Measurements from ENCODE around the gene C1orf105.

The C1orf105 gene

DNA sequence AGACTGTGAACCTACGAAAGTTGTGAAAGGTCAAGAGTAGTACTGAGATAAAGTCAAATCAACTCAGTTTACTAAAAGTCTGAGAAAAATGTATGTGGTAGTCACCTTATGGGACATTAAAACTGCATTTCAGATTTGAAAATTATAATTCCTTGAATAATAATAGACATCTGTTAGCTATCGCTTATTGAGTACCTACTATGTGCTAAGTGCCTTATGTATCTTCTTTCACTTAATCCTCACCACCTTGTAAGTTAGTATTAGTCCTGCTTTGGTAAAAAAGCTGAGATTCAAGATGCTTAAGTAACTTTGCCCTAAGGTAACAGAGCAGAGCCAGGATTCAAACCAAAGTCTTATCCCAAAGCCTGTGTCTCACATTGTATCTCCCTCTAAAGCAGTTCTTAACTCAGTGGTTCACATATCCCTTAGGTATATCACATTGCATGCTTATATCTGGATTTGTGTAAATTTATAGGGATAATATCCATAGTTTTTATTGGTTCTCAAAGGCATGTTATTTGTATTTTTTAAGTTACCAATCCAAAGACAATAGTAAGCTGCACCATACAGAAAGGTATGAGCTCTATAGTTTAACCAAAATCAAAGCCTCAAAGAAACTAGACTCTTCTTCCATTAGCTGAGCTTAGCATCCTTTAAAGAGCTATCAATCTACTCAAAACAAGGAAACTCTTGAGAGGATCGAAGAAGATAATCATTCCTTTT is 22.5 kb downstream of the C1orf105 start:
- TF ChIP-seq, protein P1, sequence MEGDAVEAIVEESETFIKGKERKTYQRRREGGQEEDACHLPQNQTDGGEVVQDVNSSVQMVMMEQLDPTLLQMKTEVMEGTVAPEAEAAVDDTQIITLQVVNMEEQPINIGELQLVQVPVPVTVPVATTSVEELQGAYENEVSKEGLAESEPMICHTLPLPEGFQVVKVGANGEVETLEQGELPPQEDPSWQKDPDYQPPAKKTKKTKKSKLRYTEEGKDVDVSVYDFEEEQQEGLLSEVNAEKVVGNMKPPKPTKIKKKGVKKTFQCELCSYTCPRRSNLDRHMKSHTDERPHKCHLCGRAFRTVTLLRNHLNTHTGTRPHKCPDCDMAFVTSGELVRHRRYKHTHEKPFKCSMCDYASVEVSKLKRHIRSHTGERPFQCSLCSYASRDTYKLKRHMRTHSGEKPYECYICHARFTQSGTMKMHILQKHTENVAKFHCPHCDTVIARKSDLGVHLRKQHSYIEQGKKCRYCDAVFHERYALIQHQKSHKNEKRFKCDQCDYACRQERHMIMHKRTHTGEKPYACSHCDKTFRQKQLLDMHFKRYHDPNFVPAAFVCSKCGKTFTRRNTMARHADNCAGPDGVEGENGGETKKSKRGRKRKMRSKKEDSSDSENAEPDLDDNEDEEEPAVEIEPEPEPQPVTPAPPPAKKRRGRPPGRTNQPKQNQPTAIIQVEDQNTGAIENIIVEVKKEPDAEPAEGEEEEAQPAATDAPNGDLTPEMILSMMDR (conservative IDR thresholded peaks at IDR 0.05): no peak
- peak overlapping the region; percentile 80; the same call in 1 of the 2 replicates for H3K27ac ChIP-seq

DNA sequence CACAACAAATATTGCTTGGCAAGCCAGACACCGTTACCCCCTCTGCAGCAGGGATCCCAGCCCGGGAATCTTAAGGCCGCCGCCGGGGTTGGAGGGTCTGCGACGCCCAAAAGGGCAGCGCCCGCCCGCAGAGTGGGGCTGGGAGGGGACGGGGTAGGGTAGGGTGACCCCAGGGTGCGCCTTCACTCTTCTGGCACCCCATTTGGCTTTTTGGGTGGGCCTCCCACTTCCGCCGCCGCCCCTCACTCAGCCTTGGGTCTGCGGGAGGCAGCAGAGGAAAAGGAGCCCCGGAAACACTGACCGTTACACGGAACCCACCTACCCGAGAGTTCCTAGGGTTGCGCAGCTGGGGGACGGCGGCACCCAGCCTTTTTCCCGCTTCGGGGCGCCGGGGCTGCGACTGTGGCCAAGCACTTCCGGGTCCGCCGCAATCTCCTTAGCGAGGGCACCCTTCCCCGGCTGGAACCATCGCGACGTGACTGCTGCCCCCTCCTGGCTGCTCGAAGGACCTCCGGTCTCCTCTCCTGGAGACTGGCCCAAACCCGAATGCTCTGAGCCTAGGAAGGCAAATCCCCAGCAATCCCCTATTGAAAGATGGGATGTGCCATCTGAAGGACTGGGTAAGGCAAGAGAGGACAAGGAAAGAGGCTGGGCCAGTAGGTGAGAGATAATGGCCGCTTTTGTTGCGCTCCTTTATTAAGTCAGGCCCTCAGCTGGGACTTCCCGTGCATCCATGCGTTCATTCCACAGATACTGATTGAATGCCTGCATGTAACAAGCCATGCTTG is 23.4 kb downstream of the C1orf105 start, which contains the start of gene PIGC:
TSS of gene PIGC (minus strand) at position 404 of the 788 bp plus-strand sequence. CDS start 1,447 bp downstream, outside the sequence.
- TF ChIP-seq, protein P1 (conservative IDR thresholded peaks at IDR 0.05): peak; percentile 90
- H3K27ac ChIP-seq: peak within 1 kb of the TSS; percentile 80

DNA sequence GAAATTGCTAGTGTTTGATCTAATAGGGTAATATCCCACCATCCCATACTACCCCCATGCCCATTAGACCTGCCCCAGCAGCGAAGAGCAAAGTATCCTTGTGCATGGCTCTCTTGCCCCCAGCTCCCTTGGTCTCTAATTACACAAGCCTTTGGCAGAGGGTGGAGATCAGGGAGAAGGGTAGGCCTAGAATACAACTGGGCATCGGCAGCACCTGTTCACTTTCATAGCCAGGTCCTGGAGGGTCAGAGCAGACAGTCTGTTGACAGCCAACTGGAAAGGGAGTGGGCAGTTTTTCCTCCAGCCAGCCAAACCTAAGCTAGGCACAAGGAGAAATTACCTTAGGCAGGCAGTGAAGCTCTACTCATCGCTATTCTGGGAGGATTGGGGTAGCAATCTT is 26.1 kb downstream of the C1orf105 start:
- no peak overlapping the region for H3K27ac ChIP-seq
- TF ChIP-seq, protein P1 (conservative IDR thresholded peaks at IDR 0.05): no peak

DNA sequence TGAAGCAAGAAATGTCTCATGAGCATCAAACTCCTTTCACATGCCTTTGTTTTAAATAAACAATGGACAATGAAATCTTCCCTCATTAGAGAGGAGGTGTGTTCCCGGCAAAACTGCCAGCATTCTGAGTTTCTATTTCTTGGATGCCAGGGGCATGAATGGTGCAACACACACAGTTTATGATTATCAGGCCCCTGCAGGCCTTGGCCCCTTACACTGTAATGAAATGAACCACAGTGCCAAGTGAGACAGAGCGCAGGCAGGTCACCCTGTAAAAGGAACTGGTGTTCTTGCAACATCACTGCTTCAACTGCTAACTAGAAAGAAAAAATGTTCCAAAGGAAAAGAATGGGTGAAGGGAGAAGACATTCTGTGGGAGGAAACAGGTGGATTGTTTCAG is 27.2 kb downstream of the C1orf105 start:
- TF ChIP-seq, protein P1 (conservative IDR thresholded peaks at IDR 0.05): no peak
- no peak overlapping the region for H3K27ac ChIP-seq

DNA sequence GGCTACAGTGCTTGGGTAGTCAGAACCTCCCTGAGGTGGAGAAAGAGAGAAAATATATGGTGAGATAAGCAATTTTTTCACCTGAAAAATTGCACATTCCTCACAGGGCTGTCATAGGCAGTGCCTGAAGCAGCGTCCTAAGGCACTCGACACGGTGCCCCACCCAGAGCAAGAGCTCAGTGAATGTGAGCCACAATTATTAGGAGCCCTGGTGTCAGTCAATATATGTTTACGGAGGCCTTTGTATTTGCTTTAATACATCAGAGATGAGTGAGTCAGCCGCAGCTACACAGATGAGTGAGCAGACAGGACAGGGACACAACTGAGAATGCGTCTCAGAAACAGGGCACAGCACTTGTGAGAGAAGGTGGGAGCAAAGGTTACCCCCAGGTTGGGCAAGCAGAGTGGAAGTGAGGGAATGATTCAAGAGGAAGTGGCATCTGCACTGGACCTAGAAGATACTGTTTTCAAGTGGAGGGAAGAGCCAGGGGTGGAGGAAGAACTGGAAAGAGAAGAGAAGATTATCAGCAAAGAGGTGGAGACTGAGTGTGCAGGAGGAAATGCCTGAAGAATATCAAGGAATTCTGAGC is 28.6 kb downstream of the C1orf105 start:
- TF ChIP-seq, protein P1 (conservative IDR thresholded peaks at IDR 0.05): no peak
- no peak overlapping the region for H3K27ac ChIP-seq

GRCh38 chr1:172449585-172450523 is 29.4 kb downstream of the C1orf105 start:
- H3K27ac ChIP-seq: no peak overlapping the region
- TF ChIP-seq, protein P1 (conservative IDR thresholded peaks at IDR 0.05): peak; percentile 86

Measured in VCaP (cell line).